ENCODE data around the gene GAREM1.

The GAREM1 gene

GRCh38 chr18:32427084-32427900, 43.4 kb downstream of the GAREM1 start:
- DNase-seq (ENCODE audit: extremely low read depth in 1 of 2, low read depth in 1 of 2): no peak

GRCh38 chr18:32425466-32425865, 45.2 kb downstream of the GAREM1 start:
- DNase-seq (ENCODE audit: extremely low read depth in 1 of 2, low read depth in 1 of 2): no peak

DNA sequence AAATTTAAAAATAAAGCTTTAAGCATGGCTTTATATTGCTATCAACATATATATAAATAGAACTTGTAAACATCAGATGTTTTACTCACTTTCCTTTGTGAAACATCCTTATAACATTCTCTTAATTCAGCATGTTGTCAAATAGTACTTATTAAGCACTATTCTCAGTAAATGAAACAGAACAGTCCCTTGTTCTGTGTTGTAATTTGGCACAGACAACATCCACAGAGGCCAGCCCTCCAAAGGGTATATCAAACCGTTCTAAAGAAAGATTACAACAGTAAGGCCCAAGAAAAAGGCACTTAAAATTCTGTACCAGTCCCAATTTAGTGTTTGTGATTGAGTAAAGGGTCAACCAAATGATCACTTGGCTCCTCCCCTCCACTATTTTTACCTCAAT, 46.0 kb downstream of the GAREM1 start:
- DNase-seq (ENCODE audit: extremely low read depth in 1 of 2, low read depth in 1 of 2): no peak

- no peak for DNase-seq (ENCODE audit: extremely low read depth in 1 of 2, low read depth in 1 of 2)
Measured at GRCh38 chr18:32422978-32423740, 47.5 kb downstream of the GAREM1 start.

GRCh38 chr18:32422201-32422600, 48.5 kb downstream of the GAREM1 start:
- DNase-seq (ENCODE audit: extremely low read depth in 1 of 2, low read depth in 1 of 2): no peak

DNA sequence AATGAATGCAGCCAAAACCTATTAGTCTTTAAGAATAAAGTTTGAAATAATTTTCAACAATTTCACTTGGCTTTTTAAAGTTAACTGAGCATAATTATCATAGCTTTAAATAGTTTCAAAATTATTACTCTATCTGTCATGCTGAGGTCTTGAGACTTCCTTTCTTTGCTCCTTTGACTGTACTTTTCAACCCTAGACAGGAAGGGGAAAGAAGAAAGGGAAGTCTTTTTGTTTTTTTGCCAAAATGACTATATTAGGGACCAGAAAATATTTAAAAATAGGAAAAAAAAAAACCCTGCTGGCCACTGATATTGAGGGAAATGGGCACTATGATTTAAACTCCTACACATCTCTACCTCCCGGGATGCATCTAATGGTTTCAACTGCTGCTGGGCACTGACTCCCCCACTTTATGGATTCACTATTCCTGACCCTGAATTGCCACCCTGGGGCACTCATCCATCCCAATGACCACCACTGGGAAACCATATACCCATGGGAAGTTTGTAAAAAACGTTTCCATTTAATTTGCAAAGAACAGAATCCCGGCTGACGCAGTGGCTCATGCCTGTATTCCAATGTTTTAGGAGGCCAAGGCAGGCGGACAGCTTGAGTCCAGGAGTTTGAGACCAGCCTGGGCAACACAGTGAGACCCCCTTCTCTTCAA, 50.5 kb downstream of the GAREM1 start:
- DNase-seq (ENCODE audit: extremely low read depth in 1 of 2, low read depth in 1 of 2): no peak

DNA sequence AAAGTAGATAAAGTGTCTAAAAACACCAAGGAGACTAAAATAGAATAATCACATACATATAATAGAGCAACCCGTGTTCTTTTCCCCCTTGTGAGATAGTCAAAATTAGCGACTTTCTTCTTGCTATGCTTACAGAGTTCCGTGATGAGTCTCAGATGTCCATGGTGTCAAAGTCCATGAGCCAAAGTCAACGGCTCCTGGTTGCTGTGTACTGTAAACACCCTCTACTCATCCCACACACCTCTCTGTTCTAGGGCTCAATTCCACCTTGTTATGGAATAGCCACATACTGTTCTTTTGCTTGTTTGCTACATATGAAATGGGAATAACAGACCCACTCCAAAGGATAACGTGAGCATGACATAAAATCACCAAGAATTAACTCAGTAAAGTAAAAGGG, 52.5 kb downstream of the GAREM1 start:
- no peak for DNase-seq (ENCODE audit: extremely low read depth in 1 of 2, low read depth in 1 of 2)

- no peak for DNase-seq (ENCODE audit: extremely low read depth in 1 of 2, low read depth in 1 of 2)
Measured at GRCh38 chr18:32405588-32405987, 65.1 kb downstream of the GAREM1 start.

DNA sequence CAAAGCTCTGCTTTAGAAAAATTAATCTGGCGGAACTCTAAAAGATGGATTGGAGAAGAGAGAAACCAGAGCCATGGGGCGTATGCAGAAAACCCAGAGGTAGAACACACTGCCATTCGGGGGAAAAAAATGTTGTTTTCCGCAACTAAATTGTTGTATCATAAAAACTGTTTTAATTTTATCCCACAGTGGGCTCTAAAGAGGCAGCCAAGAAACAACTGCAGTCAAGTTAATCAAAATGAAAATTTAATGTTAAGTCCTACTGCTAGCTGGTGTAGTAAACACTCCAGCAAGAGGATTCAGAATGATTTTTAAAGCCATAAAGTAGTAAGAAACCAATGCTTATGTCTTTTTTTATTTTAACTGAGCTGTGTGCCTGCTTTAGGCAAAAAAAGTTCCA, 69.1 kb downstream of the GAREM1 start:
- no peak for DNase-seq (ENCODE audit: extremely low read depth in 1 of 2, low read depth in 1 of 2)

DNA sequence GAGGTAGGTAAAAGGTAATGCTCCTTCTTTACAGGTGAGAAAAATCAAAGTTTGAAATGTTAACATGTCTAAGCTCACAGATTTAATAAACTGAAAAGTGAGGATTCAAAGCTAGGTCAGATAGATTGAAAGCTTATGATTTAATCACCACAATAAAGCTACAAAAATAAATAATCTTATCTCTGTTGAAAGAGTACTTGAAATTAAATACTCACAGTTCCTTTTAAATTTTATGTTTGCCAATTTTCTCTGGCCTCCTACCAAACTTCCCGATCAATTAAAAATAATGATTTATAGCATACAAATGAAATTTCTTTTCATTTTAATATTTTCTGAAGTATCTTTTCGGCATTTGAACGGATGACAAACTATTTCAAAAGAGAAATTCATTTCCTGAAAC, 77.3 kb downstream of the GAREM1 start:
- no peak for DNase-seq (ENCODE audit: extremely low read depth in 1 of 2, low read depth in 1 of 2)

GRCh38 chr18:32391126-32391525, 79.6 kb downstream of the GAREM1 start:
- no peak for DNase-seq (ENCODE audit: extremely low read depth in 1 of 2, low read depth in 1 of 2)

DNA sequence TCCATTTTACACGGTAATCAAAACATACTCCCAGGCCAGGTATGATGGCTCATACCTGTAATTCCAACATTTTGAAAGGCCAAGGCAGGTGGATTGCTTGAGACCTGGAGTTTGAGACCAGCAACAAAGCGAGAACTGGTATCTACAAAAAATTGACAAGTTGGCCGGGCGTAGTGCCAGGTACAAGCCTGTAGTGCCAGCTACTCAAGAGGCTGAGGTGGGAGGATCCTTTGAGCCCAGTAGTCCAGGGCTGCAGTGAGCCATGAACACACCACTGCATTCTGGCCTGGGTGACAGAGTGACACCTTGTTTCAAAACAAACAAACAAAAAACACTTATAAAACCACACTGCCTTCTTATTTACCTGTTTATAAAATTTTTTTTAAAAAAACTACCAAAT, 80.8 kb downstream of the GAREM1 start:
- no peak for DNase-seq (ENCODE audit: extremely low read depth in 1 of 2, low read depth in 1 of 2)

- DNase-seq (ENCODE audit: extremely low read depth in 1 of 2, low read depth in 1 of 2): no peak
Measured at GRCh38 chr18:32389191-32389590, 81.5 kb downstream of the GAREM1 start.

GRCh38 chr18:32386471-32386870, 84.2 kb downstream of the GAREM1 start:
- DNase-seq (ENCODE audit: extremely low read depth in 1 of 2, low read depth in 1 of 2): no peak

GRCh38 chr18:32383050-32383819, 87.4 kb downstream of the GAREM1 start:
- DNase-seq (ENCODE audit: extremely low read depth in 1 of 2, low read depth in 1 of 2): no peak

GRCh38 chr18:32381761-32382160, 88.9 kb downstream of the GAREM1 start:
- no peak for DNase-seq (ENCODE audit: extremely low read depth in 1 of 2, low read depth in 1 of 2)

DNA sequence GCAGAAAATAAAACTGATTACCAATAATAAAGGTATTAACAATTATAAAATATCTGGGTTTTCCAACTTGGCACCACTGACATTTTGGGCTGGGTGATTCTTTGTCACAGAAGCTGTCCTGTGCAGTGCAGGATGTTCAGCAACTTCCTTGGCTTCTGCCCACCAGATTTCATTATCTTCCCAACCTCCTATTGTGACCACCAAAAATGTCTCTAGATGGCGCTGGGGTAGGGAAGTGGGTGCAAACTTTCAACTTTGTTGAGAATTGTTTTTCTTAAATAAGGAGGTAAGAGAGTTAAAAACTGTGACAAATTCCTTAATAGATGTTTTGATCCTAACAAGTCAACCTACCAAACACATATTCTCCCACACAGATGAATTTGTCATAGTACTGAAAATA, 90.1 kb downstream of the GAREM1 start:
- DNase-seq (ENCODE audit: extremely low read depth in 1 of 2, low read depth in 1 of 2): no peak

DNA sequence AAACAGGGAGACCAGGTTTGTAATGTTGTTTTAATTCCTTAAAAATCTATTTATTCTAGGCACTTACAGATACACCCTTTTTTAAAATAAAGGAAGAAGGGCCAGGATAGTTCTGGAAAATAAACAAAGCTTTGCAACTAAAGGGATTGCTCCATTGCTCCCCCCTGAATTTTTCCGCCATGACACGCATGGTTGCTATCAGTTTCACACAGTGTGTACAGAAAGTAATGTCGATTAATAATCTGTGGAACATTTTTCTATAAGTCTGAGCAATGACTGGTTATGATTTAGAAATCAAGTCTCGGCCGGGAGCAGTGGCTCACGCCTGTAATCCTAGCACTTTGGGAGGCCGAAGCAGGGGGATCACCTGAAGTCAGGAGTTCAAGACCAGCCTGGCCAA, 90.8 kb downstream of the GAREM1 start:
- DNase-seq (ENCODE audit: extremely low read depth in 1 of 2, low read depth in 1 of 2): no peak

DNA sequence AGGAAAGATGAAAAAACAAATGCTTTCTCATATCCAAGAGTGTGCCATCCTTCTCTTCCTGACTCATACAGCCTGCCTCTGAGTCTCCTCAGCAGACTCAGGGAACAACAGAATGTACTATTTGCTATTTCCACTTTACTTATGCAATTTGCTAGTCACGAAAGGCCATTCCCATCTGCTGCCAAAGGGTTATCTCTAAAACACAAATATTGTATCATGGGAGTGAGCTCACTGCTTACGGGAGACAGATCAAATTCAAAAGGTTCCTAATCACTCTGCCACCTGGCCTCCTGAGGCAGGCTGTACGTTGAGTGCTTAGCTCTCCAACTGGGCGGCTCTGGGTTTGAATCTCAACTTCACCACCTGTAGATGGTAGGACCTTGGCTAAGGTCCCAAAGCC, 92.0 kb downstream of the GAREM1 start:
- DNase-seq (ENCODE audit: extremely low read depth in 1 of 2, low read depth in 1 of 2): no peak

DNA sequence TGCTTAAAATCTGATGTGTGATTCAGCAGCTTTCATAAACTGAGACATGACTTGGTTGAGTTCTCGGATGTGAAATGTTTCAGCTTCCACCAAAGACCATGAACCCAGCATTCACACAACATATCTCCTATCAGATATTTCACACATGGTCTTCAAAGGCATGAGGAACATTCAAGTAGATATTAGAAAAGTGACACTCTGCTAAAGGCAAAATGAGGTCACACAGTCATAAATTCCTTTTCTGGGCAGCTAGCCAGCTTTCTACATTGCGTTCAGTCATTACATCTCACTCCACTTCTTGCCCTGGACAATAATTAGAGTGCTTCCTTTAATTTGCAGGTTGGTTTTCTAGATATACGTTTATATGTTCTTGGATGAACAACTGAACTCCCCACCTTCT, 96.7 kb downstream of the GAREM1 start:
- DNase-seq (ENCODE audit: extremely low read depth in 1 of 2, low read depth in 1 of 2): no peak

- no peak for DNase-seq (ENCODE audit: extremely low read depth in 1 of 2, low read depth in 1 of 2)
Measured at GRCh38 chr18:32373505-32373904, 97.2 kb downstream of the GAREM1 start.
